Measurements from ENCODE around the gene ZER1. TPM values are rescaled to one million over a fixed set of nuclear protein-coding genes. Genes with fewer than 3 reads are reported as not detected.
A peak's percentile ranks its signal among the peaks of the same experiment; 100 is the strongest.

Gene ZER1
- 10 to 100 TPM; 16.0 to 28.5 TPM for total RNA-seq

DNA sequence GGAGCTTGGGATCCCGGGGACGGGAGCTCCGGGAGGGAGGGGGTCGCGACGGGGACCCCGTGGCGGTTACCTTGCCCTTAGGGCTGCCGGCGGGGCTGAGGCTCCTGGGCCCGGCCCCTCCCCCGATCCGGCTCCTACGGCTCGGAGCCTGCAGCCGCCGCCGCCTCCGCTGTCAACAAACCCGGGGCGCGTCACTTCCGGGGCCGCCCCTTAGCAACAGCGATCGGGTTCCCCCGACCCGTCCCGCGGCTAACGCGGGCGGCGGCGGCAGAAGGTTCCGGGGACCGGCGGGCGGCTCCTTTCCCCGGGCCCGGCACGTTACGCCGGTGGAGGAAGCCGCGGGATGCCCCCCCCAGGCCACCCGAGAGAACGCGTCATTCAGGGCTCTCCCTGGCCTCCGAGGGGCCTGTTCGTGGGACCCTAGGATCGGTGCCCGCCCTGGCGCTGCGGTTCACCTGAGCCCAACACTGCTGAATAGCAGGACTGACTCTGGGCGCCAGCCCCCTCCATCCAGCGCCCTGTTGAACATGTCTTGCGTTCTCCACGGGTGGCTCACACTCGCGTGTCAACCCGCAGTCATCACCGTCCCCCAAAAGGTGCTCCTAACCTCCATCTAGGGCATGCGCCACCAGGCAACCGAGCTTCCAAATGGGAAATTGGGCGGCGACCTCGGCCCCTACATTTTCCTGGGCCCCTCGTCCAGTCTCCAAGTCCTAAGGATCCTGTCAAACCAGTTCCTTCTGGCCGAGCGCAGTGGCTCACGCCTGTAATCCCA lies at the start of gene ZER1:
TSS of gene ZER1 (minus strand) at position 183 of the 775 bp plus-strand sequence. CDS start 16,362 bp downstream, outside the sequence.
- peak within 1 kb of the TSS; percentile 98 for H3K4me3 Mint-ChIP-seq
- ATAC-seq (replicated peaks) = peak; percentile 98

DNA sequence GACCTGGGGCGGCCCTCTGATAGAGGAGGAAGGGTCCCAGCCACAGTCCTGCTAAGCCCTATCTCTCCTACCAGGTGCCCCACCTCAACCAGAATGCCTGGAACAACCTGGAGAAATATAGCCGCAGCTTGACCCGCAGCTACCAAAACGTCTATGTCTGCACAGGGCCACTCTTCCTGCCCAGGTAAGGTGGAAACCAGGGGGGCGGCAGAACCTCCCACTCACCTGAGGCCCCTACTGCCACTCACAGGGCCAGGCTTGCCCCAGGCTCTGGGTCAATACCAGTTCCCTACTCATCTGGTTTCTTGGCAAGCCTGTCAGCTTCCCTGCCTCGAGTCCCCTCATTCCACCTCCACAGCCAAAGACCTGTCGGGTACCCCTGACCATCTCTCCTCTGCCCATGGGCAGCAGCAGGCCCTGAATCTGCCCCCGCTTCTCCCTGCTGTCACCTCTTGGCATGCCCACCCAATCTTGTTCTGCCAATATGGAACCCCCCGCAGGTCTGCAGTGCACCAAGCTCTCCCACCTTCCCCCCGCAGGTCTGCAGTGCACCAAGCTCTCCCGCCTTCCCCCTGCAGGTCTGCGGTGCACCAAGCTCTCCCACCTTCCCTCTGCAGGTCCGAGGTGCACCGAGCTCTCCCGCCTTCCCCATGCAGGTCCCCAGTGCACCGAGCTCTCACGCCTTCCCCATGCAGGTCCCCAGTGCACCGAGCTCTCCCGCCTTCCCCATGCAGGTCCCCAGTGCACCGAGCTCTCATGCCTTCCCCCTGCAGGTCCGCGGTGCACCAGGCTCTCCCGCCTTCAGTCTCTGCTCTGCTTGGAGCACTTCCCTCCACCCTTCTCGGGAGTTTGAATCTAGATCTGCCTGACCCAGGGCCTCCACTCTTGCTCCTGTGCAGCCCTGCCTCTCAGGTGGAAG lies 49.2 kb upstream of the ZER1 start:
- no peaks in the 10 kb centered on the region for H3K9me3 Mint-ChIP-seq
- no peak for ATAC-seq (replicated peaks)
- H3K4me1 Mint-ChIP-seq = peaks cover 7% of the 10 kb centered on the region
- no peaks in the 10 kb centered on the region for H3K27me3 Mint-ChIP-seq
- peak overlapping the region; percentile 68 for H3K4me3 Mint-ChIP-seq
- peaks cover 39% of the 10 kb centered on the region for H3K36me3 Mint-ChIP-seq (ENCODE audit: low read depth)
- H3K27ac Mint-ChIP-seq = no peak overlapping the region

More for the DNA sequence above, at the start of gene ZER1:
- Mint-ChIP-seq H3K27ac (peak within 1 kb of the TSS; percentile 96), H3K36me3 (ENCODE audit: low read depth) (peaks cover 6% of the 10 kb centered on the region), H3K4me1 (peaks cover 23% of the 10 kb centered on the region), H3K27me3 (no peaks in the 10 kb centered on the region), H3K9me3 (no peaks in the 10 kb centered on the region)

DNA sequence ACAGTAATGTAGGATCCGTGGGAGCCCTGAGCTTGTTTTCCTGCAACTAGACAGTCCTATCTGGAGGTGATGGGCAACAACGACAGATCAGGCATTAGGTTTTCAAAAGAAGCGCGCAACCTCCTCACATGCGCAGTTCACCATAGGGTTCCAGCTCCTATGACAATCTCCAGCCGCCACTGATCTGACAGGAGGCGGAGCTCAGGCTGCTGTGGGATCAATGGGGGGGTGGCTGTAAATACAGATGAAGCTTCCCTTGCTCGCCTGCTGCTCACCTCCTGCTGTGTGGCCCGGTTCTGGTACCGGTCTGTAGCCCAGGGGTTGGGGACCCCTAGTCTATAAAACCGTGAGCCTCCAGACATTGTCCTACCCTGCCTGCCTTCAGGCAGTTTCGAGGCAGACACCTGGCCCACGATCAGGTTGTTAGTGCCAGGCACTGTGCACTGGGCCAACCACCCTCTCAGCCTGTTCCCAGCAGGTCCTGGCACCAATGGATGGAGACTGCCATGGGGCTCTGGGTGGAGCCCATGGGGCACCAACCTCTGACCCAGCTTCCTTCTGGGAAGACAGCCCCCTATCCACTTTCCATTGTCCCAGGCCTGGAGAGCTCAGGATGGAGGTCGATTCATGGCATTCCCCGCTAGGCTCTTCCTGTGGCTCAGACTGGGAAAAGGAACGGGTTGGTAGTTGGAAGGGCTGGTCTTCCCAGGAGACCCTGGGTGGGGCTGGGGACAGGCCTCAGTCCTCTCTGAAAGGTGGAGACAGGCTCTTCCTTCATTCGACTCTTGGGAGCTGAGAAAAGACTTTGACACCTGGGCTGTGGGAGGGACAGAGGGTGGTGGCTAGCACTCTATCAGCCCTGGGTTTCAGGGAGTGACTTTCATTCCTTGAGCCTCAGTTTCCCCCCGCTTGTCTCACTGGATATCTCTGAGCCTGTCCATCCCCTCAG lies 48.3 kb upstream of the ZER1 start:
- peaks cover 30% of the 10 kb centered on the region for H3K36me3 Mint-ChIP-seq (ENCODE audit: low read depth)
- peak overlapping the region; percentile 68 for H3K4me3 Mint-ChIP-seq
- H3K4me1 Mint-ChIP-seq = peaks cover 7% of the 10 kb centered on the region
- no peak overlapping the region for H3K27ac Mint-ChIP-seq
- no peak for ATAC-seq (replicated peaks)
- H3K9me3 Mint-ChIP-seq = no peaks in the 10 kb centered on the region
- no peaks in the 10 kb centered on the region for H3K27me3 Mint-ChIP-seq

DNA sequence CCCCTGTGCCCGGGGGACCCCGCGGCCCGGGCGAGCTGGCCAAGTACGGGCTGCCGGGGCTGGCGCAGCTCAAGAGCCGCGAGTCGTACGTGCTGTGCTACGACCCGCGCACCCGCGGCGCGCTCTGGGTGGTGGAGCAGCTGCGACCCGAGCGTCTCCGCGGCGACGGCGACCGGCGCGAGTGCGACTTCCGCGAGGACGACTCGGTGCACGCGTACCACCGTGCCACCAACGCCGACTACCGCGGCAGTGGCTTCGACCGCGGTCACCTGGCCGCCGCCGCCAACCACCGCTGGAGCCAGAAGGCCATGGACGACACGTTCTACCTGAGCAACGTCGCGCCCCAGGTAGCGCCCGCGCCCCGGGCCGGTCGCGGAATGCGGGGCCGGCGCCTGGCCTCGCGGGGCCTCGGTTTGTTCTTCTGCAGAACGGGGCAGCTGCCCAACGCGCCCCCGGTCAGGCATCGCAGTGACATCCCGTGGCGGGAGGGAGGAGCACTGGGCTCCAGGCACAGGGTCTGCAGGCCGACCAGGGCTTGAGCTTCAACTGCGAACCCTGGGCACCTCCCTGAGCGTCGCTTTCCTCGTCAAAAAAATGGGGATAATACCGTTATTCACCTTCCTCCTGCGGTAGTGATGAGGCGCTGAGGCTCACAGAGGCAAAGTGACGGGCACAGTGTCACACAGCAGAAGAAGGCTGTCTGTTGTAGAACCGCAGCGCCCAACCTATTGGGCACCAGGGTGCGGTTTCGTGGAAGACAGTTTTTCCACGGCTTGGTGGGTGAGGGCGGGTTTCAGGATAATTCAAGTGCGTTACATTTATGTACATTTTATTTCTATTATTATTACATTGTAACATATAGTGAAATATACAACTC lies 47.4 kb upstream of the ZER1 start:
- Mint-ChIP-seq H3K27me3 (no peaks in the 10 kb centered on the region), H3K4me1 (peaks cover 7% of the 10 kb centered on the region), H3K9me3 (no peaks in the 10 kb centered on the region), H3K36me3 (ENCODE audit: low read depth) (peaks cover 21% of the 10 kb centered on the region), H3K27ac (no peak overlapping the region), H3K4me3 (peak overlapping the region; percentile 68)
- ATAC-seq (replicated peaks) = peak; percentile 20

DNA sequence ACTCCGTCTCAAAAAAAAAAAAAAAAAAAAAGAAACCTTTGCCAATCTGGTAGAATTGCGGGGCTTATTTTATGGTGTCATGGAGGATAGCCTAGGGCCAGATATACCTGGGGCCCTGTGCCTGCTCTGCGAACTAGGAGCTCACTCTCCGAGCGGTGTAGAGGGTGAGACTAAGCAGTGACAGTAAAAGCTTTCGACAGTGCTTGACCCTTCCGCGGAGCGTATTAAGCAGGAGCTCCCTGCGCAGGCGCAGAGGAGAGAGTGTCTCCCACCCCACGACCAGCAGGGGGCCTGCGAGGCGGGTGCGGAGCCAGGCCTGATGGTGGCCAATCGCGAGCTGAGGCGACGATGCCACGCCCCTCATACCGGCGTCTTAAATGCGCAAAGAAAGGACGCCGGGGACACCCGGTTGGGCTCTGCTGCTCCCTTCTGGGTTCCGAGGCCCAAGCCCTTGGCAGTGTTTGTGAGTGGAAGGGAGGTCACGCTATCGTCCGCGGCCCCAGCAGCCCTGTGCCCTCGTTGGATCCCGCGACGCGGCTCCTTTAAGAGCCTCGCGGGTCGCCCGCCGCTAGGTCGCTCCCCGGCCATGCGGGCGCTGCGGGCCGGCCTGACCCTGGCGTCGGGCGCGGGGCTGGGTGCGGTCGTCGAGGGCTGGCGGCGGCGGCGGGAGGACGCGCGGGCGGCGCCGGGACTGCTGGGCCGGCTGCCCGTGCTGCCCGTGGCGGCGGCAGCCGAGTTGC lies 46.5 kb upstream of the ZER1 start, which contains the start of gene ENDOG:
TSS of gene ENDOG (plus strand) at position 402 of the 740 bp plus-strand sequence. CDS start at position 587, 185 bp downstream.
- ATAC-seq (replicated peaks) = peak; percentile 98
- peak within 1 kb of the TSS; percentile 82 for H3K4me3 Mint-ChIP-seq
- H3K27ac Mint-ChIP-seq = peak within 1 kb of the TSS; percentile 66
- H3K36me3 Mint-ChIP-seq (ENCODE audit: low read depth) = peaks cover 16% of the 10 kb centered on the region
- H3K27me3 Mint-ChIP-seq = no peaks in the 10 kb centered on the region
- no peaks in the 10 kb centered on the region for H3K9me3 Mint-ChIP-seq
- peaks cover 7% of the 10 kb centered on the region for H3K4me1 Mint-ChIP-seq

DNA sequence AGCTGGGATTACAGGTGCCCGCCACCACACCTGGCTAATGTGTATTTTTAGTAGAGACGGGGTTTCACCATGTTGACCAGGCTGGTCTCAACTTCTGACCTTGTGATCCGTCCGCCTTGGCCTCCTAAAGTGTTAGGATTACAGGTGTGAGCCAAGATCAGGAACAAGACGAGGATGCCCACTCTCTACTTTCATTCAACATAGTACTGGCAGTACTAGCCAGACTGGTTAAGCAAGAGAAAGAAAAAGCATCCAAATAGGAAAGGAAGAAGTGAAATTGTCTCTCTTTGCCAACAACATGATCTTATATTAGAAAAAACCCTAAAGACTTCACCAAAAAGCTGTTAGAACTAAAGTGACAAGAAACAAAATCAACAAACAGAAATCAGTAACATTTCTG lies 39.1 kb upstream of the ZER1 start:
- Mint-ChIP-seq H3K36me3 (ENCODE audit: low read depth) (peaks cover 17% of the 10 kb centered on the region), H3K9me3 (no peaks in the 10 kb centered on the region), H3K27ac (no peak overlapping the region), H3K4me3 (no peak overlapping the region), H3K4me1 (no peaks in the 10 kb centered on the region), H3K27me3 (no peaks in the 10 kb centered on the region)
- ATAC-seq (replicated peaks) = no peak

DNA sequence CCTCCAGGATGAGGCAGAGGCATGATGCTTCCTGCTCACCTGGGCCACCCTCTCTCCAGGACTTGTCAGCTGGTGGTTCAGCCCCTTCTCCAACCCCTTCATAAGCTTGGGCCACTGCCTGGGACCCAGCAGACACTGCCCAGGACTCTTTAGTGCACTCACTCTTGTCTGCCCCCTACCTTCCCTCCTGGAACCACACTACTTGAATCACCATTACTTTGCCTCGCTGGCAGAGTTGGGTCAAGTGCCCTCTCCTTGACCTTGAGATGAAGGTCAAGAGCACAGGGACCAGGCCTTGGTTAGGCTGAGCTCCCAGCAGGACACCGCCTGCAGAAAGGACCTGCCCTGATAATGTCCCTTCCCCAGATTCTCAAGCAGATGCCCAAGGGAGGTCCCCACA lies 38.1 kb upstream of the ZER1 start:
- Mint-ChIP-seq H3K27me3 (no peaks in the 10 kb centered on the region), H3K9me3 (no peaks in the 10 kb centered on the region), H3K4me3 (no peak overlapping the region), H3K27ac (no peak overlapping the region), H3K36me3 (ENCODE audit: low read depth) (peaks cover 28% of the 10 kb centered on the region), H3K4me1 (no peaks in the 10 kb centered on the region)
- no peak for ATAC-seq (replicated peaks)

DNA sequence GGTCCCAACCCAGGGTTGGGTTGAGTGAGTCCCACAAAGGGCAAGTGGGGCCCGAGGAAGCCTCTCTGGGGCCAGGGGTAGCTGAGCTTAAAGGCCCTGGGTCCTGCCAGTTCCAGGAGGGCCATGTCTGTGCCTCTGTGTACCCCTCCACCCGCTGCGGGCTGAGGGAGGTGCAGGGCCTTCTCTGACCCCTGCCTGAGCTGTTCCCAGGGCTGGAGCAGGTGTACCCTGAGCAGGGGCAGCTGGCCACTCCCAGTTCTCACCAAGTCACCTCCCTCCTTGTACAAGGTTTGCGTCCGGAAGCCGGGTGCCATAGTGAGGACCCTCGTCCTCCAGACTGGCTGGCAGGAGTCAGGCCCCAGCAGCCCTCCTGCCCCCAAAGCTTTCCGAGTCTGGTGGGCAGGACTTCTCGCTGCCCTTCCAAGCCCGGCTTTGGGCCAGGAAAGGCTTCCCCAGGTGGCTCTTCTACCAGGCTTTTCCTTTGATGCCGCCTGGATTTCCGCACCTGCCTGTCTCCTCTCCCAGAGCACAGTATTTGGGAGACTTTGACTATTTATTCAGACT lies 37.4 kb upstream of the ZER1 start:
- Mint-ChIP-seq H3K4me1 (no peaks in the 10 kb centered on the region), H3K4me3 (no peak overlapping the region), H3K27ac (no peak overlapping the region), H3K9me3 (no peaks in the 10 kb centered on the region), H3K36me3 (ENCODE audit: low read depth) (peaks cover 33% of the 10 kb centered on the region), H3K27me3 (no peaks in the 10 kb centered on the region)
- no peak for ATAC-seq (replicated peaks)

DNA sequence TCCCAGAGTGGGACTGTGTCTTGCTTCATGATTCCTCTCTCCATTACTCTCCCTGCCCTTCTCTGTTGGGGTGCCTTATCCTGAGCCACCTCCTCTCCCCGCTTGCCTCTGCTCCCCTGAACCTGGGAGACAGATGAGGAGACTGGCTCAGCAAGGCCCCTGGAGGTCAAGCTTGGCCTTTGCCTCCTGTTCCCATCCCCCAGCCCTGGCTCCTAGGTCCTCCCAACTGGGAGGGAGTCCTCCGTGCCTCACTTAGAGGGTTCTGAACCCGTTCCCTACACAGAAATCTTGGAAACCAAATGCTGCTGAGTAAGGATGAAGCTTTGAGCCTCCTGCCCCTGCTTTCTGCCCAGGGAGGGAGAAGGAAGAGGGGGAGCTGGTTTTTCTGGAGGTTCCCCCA lies 36.8 kb upstream of the ZER1 start:
- Mint-ChIP-seq H3K27me3 (no peaks in the 10 kb centered on the region), H3K27ac (no peak overlapping the region), H3K9me3 (no peaks in the 10 kb centered on the region), H3K4me3 (no peak overlapping the region), H3K36me3 (ENCODE audit: low read depth) (peaks cover 38% of the 10 kb centered on the region), H3K4me1 (no peaks in the 10 kb centered on the region)
- ATAC-seq (replicated peaks) = no peak

DNA sequence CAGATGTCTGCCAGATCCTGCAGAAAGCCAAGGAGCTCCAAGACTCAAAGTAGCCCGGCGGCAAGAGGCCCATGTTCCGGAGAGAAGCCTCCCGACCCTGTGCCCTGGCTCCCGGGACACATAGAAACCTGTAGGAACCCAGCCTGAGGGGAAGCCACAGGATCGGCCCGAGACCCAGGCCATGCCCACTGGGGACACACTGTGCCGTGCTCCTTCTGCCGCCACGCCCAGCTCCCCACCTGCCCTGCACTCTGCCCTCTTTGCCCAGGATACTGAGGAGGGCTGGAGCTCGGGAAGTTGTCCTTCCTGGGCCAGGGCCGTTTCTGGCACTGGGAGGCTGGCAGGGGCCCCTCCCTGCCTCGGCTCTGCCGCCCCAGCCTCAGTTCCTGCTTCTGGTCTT lies 36.1 kb upstream of the ZER1 start:
- Mint-ChIP-seq H3K9me3 (no peaks in the 10 kb centered on the region), H3K4me3 (no peak overlapping the region), H3K27ac (no peak overlapping the region), H3K27me3 (no peaks in the 10 kb centered on the region), H3K4me1 (no peaks in the 10 kb centered on the region), H3K36me3 (ENCODE audit: low read depth) (peaks cover 46% of the 10 kb centered on the region)
- ATAC-seq (replicated peaks) = no peak

DNA sequence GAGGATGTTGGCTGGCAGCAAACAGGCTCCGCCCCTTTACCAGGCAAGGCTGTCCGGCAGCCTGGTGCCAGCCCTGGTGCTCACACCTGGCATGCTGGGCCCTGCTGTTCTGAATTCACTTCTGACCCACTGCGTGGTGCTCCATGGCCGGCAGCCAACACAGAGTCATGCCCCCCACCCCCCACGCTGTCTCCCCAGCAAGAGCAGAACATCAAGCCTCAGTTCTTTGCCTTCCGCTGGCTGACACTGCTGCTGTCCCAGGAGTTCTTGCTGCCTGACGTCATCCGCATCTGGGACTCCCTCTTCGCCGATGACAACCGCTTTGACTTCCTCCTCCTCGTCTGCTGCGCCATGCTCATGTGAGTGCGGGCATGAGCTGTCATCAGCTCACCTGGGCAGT lies 33.9 kb upstream of the ZER1 start:
- ATAC-seq (replicated peaks) = no peak
- H3K27me3 Mint-ChIP-seq = no peaks in the 10 kb centered on the region
- H3K36me3 Mint-ChIP-seq (ENCODE audit: low read depth) = peaks cover 62% of the 10 kb centered on the region
- H3K27ac Mint-ChIP-seq = no peak overlapping the region
- H3K4me3 Mint-ChIP-seq = no peak overlapping the region
- no peaks in the 10 kb centered on the region for H3K9me3 Mint-ChIP-seq
- H3K4me1 Mint-ChIP-seq = no peaks in the 10 kb centered on the region

DNA sequence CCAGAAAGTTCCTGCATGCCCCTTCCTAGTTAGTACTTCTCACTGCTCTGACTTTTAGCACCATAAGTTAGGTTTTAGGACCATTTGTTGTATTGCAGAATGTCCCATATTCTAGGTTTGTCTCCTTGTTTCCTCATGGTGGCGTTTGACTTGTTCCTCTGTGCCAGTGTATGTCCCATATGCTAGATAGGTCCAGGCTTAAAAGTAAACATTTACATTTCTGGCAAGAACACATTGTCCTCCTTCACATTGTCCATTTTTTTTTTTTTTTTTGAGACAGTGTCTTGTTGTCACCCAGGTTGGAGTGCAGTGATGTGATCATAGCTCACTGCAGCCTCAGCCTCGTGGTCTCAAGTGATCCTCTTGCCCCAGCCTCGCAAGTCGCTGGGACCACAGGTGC lies 30.8 kb upstream of the ZER1 start:
- H3K36me3 Mint-ChIP-seq (ENCODE audit: low read depth) = peaks cover 84% of the 10 kb centered on the region
- H3K9me3 Mint-ChIP-seq = no peaks in the 10 kb centered on the region
- H3K4me1 Mint-ChIP-seq = no peaks in the 10 kb centered on the region
- no peaks in the 10 kb centered on the region for H3K27me3 Mint-ChIP-seq
- ATAC-seq (replicated peaks) = no peak
- H3K4me3 Mint-ChIP-seq = no peak overlapping the region
- H3K27ac Mint-ChIP-seq = no peak overlapping the region
